HPDE6-E6E7 (cell line): Measurements from ENCODE around the gene AEN.

ENCODE experiments used
- DNase-seq: peaks from one replicate; pipeline ENCODE4 v3.0.0; 2011; ENCODE audit warnings: missing footprints; ENCODE audit errors: extremely low spot score

The AEN gene

DNA sequence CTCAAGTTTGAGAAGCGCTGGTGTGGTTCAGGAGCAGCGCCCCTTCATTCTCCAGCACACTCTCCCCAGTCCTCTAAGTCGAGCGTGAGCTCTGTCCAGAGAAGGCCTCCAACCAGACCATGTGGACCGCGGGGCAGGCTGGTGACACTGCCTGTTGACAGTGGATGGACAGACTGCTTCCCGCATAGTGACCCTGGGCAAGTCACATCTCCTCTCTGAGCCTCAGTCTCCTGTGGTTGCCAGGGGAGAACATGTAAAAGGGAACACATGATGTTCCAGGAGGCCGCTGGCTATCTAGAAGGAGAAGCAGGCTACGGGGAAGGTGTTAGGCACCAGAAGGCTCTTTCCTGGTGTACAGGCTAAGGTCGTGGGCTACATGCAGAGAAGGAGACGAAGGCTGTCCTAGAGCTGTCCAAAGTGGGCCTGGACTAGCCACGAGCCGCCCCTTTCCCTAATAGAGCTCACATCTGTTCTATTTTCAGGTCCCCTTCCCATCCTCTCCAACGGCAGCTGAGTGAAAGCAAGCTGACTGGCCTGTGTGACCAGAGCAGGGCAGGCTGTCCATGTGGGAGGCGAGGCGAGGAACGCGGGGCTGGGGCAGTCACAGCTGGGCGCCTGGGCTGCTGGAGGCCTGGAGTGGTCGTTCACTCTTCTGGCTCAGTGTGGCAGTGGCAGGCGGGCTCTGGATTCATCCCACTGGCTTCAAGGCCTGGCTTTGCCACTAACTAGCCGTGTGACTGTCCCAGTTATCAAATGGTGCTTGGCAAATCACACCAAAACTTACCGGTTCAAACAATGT is 28.8 kb downstream of the AEN start:
- DNase-seq, result no peak

GRCh38 chr15:88650556-88650955 is 29.4 kb downstream of the AEN start:
- no peak for DNase-seq

DNA sequence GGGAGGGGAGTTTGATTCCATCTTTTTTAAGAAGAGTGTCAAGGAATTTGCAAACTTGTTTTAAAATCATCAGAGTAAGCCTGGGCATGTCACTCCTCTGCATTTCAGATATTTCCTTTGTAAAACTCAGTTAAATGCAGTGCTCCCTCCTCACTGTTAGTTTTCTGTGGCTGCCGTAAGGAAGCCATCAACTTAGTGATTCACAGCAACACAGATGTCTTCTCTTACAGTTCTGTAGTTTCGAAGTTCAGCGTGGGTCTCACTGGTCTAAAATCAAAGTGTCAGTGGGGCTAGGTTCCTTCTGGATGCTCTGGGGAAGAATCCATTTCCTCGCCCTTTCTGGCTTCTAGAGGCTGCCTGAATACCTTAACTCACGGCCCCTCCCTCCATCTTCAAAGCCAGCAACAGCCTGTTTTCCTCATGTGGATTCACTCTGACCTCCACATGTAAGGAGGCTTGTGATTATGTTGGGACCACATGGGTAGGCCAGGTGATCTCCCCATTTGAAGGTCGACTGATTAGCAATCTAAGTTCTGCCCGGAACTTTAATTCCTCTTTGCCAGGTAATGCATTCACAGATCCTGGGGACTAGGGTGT is 30.1 kb downstream of the AEN start:
- no peak for DNase-seq

DNA sequence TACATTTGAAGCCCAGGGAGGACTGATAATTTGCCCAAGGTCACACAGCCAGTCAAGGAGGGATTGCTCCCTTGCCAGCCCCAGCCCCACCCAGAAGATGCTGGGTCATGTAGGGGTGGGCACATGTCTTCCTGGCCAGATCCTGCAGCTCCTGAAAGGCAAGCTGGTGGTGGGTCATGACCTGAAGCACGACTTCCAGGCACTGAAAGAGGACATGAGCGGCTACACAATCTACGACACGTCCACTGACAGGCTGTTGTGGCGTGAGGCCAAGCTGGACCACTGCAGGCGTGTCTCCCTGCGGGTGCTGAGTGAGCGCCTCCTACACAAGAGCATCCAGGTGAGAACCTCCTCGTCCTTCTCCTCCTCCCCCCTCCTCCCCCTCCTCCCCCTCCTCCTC is 30.8 kb downstream of the AEN start:
- no peak for DNase-seq

DNA sequence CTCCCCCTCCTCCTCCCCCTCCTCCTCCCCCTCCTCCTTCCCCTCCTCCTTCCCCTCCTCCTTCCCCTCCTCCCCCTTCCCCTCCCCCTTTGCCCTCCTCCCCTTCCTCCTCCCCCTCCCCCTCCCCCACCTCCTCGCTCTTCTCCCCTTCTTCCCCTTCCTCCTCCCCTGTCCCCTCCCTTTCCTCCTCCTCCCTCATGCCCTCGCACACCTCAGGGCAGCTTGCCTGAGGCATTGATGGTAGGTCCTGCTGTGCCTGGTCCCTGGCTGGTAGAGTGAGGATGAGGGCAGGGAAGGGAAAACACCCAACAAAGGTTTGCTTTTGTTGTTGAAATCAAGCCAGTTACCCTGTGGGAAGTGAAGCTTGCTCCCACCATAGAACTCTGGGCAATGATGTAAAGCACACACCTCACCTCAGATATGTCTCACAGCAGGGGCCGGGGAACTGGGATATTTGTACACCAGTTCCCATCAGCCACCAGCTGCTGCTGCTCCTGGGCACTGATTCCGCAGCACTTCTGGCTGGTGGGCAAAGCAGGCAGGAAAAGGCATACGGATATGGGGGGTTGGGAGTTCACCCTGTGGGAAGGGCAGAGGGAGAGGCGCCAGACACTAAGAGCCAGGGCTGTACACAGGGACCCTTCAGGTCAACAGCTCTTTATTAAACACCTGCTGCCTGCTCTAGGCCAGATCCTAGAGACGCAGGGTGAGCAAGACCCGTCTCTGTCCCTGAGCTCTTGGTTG is 31.5 kb downstream of the AEN start:
- DNase-seq, result no peak

- DNase-seq, result no peak
Measured at GRCh38 chr15:88653200-88654064, 32.3 kb downstream of the AEN start.

GRCh38 chr15:88654430-88655102 is 33.4 kb downstream of the AEN start:
- DNase-seq, result no peak

DNA sequence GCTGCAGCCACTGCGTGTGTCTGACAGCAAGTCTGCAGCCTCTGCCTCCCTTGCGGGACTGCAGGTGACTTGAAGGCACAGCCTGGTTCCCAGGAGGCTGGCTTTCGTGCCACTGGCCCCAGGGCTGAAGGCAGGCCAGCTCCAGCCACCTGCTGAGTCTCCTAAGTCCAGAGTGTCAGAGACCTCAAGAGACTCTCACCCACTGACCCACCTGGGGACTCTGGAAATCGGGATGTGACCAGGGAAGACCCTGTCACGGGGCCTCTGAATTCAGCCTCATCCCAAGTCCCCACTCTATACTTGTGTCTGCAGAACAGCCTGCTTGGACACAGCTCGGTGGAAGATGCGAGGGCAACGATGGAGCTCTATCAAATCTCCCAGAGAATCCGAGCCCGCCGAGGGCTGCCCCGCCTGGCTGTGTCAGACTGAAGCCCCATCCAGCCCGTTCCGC is 34.0 kb downstream of the AEN start:
- DNase-seq, result no peak

GRCh38 chr15:88655800-88656488 is 34.8 kb downstream of the AEN start:
- no peak for DNase-seq

- DNase-seq, result no peak
Measured at GRCh38 chr15:88656760-88657221, 35.7 kb downstream of the AEN start.

DNA sequence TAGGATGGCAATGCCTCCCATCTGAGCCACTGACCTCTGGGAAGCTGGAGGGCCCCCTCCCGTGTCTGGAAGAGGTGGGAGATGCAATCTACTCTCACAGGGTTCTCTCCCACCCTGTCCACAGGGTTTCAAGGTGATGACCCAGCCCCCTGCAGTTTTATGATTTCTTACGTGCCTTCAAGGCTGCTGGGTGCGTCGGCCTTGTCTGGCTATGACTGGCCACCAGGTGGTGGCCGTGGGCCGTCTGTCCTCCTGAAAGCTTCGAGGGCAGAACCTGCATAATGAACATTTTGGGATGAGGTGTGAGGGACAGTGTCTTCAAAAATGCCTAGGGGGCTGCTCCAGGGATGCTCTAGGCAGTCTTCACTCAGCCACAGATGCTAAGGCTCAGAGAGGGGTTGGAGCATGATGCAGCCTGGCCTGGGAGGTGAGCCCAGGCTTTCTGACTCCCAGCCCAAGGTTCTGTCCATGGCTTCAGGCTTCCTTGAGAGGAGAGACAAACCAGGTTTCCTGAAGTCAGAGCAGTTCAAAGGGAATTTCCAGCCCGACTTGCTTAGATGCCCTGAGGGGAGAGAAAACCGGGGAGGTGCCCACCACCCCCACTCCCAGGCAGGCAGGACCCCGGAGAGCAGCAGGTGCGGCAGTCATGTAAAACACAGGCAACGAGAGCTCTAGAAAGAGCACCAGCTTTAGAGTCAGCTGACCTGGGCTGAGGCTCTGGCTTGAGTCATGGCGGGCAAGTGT is 36.4 kb downstream of the AEN start:
- no peak for DNase-seq

- no peak for DNase-seq
Measured at GRCh38 chr15:88658070-88658965, 37.2 kb downstream of the AEN start.

- peak; percentile 84 for DNase-seq
Measured at GRCh38 chr15:88658972-88659931, 38.1 kb downstream of the AEN start.

DNA sequence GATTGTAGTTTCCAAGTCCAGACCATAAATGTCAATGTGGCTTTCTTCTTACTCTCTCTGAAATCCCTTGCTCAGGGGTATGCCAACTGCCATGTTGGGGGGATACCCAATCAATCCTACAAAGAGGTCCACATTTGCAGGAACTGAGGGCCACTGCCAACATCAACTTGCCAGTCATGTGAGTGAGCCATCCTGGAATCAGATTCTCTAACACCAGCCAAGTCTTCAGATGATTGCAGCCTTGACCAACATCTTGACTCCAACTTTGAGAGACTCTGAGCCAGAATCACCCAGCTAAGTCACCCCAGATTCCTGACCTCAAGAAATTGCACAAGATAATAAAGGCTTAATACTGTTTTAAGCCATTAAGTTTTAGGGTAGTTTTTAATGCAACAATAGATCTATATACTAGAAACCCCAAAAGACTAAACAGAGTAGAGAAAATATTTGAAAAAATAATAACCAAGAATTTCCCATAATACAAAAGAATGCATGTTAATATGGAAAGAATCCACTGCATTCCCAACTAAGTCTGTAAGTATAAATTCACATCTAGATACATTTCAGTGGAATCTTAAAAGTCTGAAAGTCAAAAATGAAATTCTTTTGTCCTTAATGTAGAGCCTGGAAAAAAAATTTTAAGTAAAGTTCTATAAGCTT is 40.0 kb downstream of the AEN start:
- DNase-seq, result no peak

GRCh38 chr15:88661761-88662556 is 40.8 kb downstream of the AEN start:
- no peak for DNase-seq

DNA sequence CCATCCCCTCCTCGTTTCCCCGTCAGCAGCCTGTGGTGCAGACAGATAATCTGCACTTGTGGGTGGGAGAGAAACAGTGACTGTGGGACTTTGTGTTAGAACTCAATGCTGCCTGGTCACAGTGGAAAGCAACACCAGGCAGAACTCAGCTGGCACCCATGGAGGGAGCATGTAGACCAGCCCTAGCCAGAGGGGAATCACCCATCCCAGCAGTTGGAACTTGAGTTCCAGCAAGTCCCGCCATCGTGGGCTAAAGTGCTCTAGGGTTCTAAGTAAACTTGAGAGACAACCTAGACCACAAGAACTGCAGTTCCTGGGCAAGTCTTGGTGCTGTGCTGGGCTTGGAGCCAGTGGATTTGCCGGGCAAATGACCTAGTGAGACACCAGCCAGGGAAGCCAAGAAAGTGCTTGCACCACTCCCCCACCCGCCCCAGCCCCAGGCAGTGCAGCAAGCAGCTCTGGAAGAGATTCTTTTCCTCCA is 42.0 kb downstream of the AEN start:
- no peak for DNase-seq
